BE2C (cell line): Measurements from ENCODE around the gene PTPRN2.

Experiments
- DNase-seq: peaks from one replicate; pipeline ENCODE4 v3.0.0-alpha.2; 2020
- H3K27me3 ChIP-seq: fragments of 250-450 bp; sonication (Bioruptor Pico); 2 replicates; pipeline ENCODE4 v1.5.1; 2020; ENCODE audit warnings: mild to moderate bottlenecking
- H3K36me3 ChIP-seq: fragments of 250-450 bp; sonication (Bioruptor Pico); 2 replicates; pipeline ENCODE4 v1.5.1; 2020; ENCODE audit warnings: mild to moderate bottlenecking
- H3K4me1 ChIP-seq: fragments of 250-450 bp; sonication (Bioruptor Pico); 2 replicates; pipeline ENCODE4 v1.5.1; 2020
- H3K4me3 ChIP-seq: 2 replicates; pipeline ENCODE4 v1.5.1; 2011; ENCODE audit warnings: low read depth, low read length
- H3K9me3 ChIP-seq: fragments of 250-450 bp; sonication (Bioruptor Pico); 2 replicates; pipeline ENCODE4 v1.5.1; 2020
- TF ChIP-seq, protein P1 (sequence below): IDR thresholded peaks from 2 replicates; pipeline ENCODE4 v1.5.1; 2012; ENCODE audit warnings: mild to moderate bottlenecking, low read depth, low read length

The PTPRN2 gene

DNA sequence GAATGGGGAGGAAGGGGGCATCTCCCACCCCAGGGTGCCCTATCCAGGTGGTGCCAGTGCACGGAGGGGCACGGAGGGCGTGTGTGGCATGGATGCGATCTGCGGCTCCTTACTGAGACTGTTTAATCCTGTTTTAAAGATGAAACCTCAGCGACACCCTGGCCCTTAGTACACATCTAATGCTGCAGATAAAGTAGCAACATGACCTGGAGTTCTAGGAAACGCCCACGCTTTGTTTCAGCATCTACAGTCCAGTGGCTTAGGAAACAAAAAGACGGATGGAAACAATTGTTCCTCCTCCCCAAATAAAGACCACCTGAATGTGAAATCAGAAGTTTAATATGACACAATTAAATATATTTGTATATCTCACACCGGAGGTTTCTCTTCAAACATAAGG is 1048.9 kb downstream of the PTPRN2 start:
- Histone ChIP-seq H3K4me1 (no peaks in the 10 kb centered on the region), H3K27me3 (no peaks in the 10 kb centered on the region; the same call in 1 of the 2 replicates), H3K4me3 (no peak overlapping the region), H3K36me3 (no peaks in the 10 kb centered on the region), H3K9me3 (no peaks in the 10 kb centered on the region)
- no peak for DNase-seq
- TF ChIP-seq, protein P1, sequence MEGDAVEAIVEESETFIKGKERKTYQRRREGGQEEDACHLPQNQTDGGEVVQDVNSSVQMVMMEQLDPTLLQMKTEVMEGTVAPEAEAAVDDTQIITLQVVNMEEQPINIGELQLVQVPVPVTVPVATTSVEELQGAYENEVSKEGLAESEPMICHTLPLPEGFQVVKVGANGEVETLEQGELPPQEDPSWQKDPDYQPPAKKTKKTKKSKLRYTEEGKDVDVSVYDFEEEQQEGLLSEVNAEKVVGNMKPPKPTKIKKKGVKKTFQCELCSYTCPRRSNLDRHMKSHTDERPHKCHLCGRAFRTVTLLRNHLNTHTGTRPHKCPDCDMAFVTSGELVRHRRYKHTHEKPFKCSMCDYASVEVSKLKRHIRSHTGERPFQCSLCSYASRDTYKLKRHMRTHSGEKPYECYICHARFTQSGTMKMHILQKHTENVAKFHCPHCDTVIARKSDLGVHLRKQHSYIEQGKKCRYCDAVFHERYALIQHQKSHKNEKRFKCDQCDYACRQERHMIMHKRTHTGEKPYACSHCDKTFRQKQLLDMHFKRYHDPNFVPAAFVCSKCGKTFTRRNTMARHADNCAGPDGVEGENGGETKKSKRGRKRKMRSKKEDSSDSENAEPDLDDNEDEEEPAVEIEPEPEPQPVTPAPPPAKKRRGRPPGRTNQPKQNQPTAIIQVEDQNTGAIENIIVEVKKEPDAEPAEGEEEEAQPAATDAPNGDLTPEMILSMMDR, result no peak

DNA sequence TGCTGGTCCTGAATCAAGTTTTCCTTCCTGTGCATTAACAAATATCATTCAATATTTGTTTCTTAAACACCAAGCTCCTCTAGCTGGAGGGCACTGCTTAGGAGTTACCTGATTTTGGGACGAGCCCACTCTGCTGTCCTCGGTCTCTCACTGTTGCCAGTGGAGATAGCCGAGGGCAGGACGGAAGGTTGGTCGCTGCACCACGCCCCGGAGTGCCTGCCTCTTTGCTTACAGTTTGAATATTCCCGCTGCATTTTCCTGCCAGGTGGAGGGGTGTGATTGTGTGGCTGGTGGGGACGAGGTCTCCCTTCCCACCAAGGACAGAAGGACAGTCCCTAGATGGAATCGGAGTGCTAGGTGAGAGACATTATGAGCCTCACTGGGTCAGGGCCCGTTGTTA is 1049.3 kb downstream of the PTPRN2 start:
- TF ChIP-seq, protein P1, result no peak
- peak; percentile 3 for DNase-seq
- Histone ChIP-seq H3K27me3 (no peaks in the 10 kb centered on the region; the same call in 1 of the 2 replicates), H3K4me3 (no peak overlapping the region), H3K36me3 (no peaks in the 10 kb centered on the region), H3K4me1 (no peaks in the 10 kb centered on the region), H3K9me3 (no peaks in the 10 kb centered on the region)

DNA sequence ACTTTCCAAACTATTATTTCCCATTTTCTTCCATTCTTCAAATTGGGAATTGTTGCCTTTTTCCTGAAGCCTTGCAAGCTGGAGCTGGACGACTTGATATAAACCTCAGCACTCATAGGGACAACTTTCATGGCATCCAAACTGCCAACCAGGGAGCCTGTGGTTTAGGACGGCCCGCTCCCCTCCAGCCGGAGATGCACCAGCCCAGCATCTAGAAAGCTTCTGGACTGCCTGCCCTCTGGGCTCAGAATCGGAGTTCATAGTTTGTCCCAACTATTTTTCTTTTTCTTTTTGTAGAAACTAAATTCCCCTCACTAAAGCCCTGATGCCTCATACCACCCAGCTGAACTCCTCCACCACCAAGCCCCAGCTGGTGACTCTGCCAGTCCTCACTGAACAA is 1050.6 kb downstream of the PTPRN2 start:
- Histone ChIP-seq H3K9me3 (no peaks in the 10 kb centered on the region), H3K4me1 (no peaks in the 10 kb centered on the region), H3K36me3 (no peaks in the 10 kb centered on the region), H3K4me3 (no peak overlapping the region), H3K27me3 (no peaks in the 10 kb centered on the region; the same call in 1 of the 2 replicates)
- peak; percentile 0 for DNase-seq
- TF ChIP-seq, protein P1, result no peak

DNA sequence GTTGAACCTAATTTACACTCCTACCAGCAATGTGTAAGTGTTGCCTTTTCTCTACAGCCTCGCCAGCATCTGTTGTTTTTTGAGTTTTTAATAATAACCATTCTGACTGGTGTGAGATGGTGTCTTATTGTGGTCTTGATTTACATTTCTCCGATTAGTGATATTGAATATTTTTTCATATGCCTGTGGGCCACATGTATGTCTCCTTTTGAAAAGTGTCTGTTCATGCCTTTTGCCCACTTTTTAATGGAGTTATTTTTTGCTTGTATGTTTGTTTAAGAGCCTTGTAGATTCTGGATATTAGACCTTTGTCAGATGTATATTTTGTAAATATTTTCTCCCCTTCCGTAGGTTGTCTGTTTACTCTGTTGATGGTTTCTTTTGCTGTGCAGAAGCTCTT is 1055.6 kb downstream of the PTPRN2 start:
- no peaks in the 10 kb centered on the region for H3K9me3 ChIP-seq
- H3K4me3 ChIP-seq, result no peak overlapping the region
- H3K27me3 ChIP-seq, result peaks cover 8% of the 10 kb centered on the region
- no peaks in the 10 kb centered on the region for H3K4me1 ChIP-seq
- DNase-seq, result no peak
- H3K36me3 ChIP-seq, result no peaks in the 10 kb centered on the region
- TF ChIP-seq, protein P1, result no peak

DNA sequence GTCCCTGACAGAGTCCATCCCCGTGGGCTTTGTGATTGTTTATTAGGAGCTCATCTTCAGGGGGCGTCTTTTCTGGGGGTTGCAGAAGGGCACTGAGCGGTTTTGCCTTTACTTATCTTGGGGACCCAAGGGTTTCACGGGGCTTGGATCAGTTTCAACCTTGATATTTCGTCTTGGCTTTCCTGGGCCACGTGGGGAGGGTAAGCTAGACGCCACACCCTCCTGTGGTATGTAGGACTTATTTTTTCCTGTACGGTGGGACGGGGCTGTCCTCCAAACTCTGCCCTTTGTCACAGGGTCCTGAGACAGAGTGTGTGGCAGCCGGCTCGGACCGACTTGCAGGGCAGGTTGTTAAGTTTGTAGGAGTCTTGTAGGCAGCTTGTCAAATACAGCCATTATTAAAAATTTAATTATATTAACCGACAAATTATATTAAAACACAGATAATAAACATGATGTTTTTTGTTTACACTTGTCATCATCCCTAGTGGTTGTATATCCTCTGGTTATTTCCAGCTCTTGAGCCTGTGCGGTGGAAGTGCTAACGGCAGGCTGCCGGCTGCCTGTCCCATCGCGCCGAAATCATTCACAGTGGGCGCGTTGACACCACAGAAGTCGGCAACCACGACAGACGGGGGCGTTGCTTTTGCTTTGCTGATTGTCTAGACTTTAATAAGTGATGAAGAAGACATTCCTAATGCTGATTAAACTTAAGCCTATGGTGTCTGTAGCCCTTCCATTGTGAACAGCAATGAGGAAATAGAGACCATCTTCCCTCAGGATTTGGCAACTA is 1057.7 kb downstream of the PTPRN2 start:
- TF ChIP-seq, protein P1, result no peak
- H3K27me3 ChIP-seq, result peaks cover 8% of the 10 kb centered on the region

DNA sequence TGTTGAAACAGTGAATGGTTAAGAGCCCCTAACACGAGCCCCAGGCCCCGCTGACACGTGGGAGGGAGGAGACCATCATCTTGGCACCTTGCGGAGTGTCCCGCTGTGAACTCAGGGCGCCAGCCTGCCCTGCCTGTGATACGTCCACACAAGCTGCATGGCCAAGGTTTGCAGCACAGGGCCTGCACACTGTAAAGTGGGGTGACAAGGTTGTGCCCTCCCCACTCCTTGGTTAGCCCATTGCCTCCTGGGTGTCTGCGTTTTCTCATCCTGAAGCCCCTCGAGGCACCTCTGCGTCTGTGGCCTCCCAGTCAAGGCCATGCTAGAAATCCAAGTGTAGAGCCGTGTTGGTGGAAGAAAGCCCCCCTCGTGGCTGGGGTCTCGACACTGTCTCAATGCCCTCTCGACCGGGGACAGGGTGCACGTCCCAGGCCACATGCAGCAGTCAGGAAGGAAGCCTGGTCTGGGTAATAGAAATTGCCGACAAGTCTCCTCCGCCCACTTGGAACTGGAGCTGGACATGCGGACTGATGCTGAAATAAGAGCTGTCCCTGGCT is 1058.8 kb downstream of the PTPRN2 start:
- no peaks in the 10 kb centered on the region for H3K4me1 ChIP-seq
- H3K36me3 ChIP-seq, result no peaks in the 10 kb centered on the region
- TF ChIP-seq, protein P1, result no peak
- H3K4me3 ChIP-seq, result no peak overlapping the region
- no peaks in the 10 kb centered on the region for H3K9me3 ChIP-seq
- no peak for DNase-seq
- peaks cover 8% of the 10 kb centered on the region for H3K27me3 ChIP-seq

More for the DNA sequence above, 1057.7 kb downstream of the PTPRN2 start:
- no peaks in the 10 kb centered on the region for H3K36me3 ChIP-seq
- no peak overlapping the region for H3K4me3 ChIP-seq
- no peak for DNase-seq
- H3K9me3 ChIP-seq, result no peaks in the 10 kb centered on the region
- no peaks in the 10 kb centered on the region for H3K4me1 ChIP-seq
